Fibroblast of the aortic adventitia (primary cell): Measurements from ENCODE around the gene MGAT1. TPM values are rescaled to one million over a fixed set of nuclear protein-coding genes. Genes with fewer than 3 reads are reported as not detected.

Experiments
- DNase-seq: peaks from one replicate; pipeline ENCODE4 v3.0.0-alpha.2; 2010; ENCODE audit warnings: low read depth
- H3K4me3 ChIP-seq: 2 replicates; pipeline ENCODE4 v1.5.1; 2011; ENCODE audit warnings: low read depth, mild to moderate bottlenecking, control low read depth, low read length, moderate library complexity
- CTCF ChIP-seq: IDR thresholded peaks from 2 replicates; pipeline ENCODE4 v1.5.1; 2011; ENCODE audit warnings: mild to moderate bottlenecking, low read length, control low read depth, inconsistent platforms; ENCODE audit not compliant: insufficient read depth
- total RNA-seq: library from RNA; depleted of rRNA; stranded (reverse); fragments of >200 nt; gene quantifications from 2 replicates; pipeline ENCODE4 v1.2.3, GENCODE V29; 2012; ENCODE audit warnings: low replicate concordance

The MGAT1 gene
- total RNA-seq, 1 donor: 79.4 TPM

- DNase-seq: peak; percentile 89
- no peak for TF ChIP-seq CTCF
These were observed 7.0 kb upstream of the MGAT1 start for GRCh38 chr5:180809403-180810209.

GRCh38 chr5:180808461-180809000, 5.9 kb upstream of the MGAT1 start:
- H3K4me3 ChIP-seq: peak overlapping the region; percentile 67
- no peak for TF ChIP-seq CTCF
- no peak for DNase-seq

More at GRCh38 chr5:180809403-180810209, 7.0 kb upstream of the MGAT1 start:
- H3K4me3 ChIP-seq: peak overlapping the region; percentile 85

DNA sequence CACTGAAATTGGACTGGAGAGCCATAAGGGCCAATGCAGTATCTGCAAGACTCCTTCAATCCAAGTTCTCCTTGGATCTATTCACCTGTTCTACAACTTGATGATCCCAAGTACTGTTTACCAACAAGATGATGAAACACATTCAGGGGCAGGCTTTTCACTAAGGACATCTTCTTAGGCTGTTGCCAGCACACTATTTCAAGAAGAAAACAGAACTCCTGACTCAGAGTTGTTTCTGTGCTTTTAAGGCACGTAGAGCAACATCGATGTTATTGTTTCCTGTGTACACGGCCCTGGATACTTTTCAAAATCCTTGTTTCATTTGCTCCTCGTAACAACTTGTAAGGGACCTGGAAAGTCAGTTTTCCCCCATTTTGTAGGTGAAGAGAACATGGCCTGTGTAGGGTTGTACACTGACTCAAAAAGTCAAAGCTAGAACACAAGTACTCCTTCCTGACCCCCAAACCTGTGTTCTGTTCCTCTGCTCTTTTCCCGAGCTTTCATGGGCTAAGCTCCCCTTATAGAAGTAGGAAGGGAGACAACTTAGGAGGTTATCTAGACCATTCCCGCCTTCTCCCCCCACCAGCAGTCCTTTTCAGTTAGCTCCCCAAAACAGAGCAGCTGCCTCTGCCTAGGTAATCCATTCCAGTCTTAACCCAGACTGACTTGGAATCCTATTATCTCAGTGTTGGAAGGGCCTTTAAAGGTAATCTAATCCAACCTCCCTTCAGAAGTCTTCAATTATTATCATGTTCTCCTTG, 5.2 kb upstream of the MGAT1 start:
- TF ChIP-seq CTCF: no peak
- H3K4me3 ChIP-seq: peak overlapping the region; percentile 67
- no peak for DNase-seq

DNA sequence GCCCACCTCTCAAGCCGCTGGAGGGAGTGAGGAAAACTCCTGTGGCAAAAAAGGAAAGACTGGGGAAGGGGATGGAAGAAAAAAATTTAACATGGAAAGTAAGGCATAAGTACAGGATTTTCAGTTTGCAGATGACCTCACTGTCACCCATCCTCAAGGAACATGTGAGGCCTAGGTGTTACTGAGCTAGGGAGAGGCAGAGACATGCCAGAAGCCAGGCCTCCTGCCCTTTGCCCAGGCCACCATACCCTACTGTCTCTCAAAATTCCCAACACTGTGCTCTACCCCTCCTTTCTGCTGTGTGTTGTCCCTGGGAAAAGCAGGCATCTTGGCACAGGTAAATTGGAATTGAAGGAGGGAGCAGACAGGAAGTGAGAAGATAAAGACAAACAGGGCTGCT, 4.4 kb upstream of the MGAT1 start:
- DNase-seq: no peak
- TF ChIP-seq CTCF: no peak
- peak overlapping the region; percentile 67 for H3K4me3 ChIP-seq

- no peak for DNase-seq
- peak overlapping the region; percentile 67 for H3K4me3 ChIP-seq
These were observed 3.9 kb upstream of the MGAT1 start for GRCh38 chr5:180806351-180807011.

More at GRCh38 chr5:180806351-180807011, 3.9 kb upstream of the MGAT1 start:
- TF ChIP-seq CTCF: no peak
